GM21529 (cell line): ENCODE measurements around the gene FOXC1.
A peak's percentile ranks its signal among the peaks of the same experiment; 100 is the strongest.

Experiments
- ATAC-seq: cut with Tn5 transposase; IDR thresholded peaks from one replicate; pipeline ENCODE4 v1.9.1; 2021; ENCODE audit not compliant: unreplicated experiment

FOXC1 gene

GRCh38 chr6:1609648-1610496 lies at the start of gene FOXC1:
FOXC1 (plus strand) TSS chr6:1609915; CDS start chr6:1610446, 531 bp downstream.
- peak; percentile 55 for ATAC-seq

DNA sequence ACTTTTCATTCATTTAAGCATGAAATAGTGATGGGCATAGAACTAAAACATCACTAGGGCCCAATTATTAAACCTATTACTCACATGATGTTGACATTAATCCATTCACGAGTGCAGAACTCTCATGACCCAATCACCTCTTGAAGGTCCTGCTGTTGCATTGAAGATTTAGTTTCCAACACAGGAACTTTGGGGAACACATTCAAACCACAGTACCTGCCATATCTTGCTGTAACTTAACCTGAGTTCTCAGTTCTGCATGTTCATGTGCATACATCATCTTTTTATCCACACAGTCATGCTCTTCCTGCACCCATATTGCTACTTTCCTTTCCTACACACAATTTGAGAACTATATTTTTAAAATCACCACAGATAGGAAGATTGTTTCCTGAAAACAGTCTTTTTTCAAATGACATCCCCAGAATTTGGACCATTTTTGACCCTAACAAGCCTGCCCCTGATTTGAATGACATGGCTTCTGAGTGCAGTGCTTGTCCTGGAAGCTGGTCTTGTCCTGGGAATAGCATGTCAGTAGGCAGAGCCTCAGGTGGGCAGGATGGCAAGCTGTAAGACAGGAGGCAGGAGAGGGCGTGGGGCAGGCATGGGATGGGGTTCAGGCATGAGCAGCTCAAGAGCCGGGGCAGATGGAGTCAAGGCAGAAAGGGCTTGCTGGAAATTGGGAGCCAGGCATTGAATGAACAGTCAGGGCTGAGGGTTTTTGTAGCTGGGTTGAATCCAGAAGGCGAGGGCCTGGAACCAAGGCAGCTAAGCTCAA lies 49.2 kb upstream of the FOXC1 start:
- no peak for ATAC-seq

GRCh38 chr6:1561355-1561754 lies 48.4 kb upstream of the FOXC1 start:
- no peak for ATAC-seq

DNA sequence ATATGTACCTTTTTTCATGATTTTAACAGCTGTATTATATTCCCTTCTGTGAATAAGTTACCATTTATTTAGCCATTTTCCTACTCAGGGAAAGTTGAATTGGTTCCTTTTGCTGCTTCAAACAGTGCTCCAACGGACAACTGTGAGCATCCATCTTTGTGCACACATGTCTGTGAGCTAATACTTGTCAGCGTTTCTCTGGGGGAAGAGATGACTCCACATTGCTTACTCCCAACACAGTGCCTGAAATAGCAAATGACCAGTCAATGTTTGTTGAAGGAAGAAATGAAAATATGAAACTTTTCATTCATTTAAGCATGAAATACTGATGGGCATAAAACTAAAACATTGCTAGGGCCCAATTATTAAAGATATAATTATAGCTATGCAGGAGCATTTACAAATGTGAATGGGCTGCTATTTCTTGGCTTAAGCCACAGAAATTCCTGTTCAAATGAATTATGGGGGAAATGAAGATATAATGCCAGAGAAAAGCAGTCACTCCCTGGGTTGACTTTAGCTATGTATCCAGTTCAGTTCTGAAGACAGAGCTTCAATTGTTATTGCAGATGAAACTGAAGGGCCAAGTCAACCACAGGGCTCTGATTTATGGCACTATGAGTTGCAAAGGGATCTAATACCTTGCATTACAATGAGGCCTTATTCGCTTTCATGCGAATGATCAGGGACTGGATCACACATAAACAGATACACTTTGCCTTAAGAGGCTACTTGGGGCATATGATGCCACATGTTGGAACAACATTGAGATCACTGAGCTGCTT lies 47.4 kb upstream of the FOXC1 start:
- no peak for ATAC-seq

- ATAC-seq, result no peak
Measured at GRCh38 chr6:1569377-1569776, 40.3 kb upstream of the FOXC1 start.

GRCh38 chr6:1570848-1571247 lies 38.9 kb upstream of the FOXC1 start:
- no peak for ATAC-seq

- ATAC-seq, result no peak
Measured at GRCh38 chr6:1572892-1573291, 36.8 kb upstream of the FOXC1 start.

- no peak for ATAC-seq
Measured at GRCh38 chr6:1574083-1574761, 35.5 kb upstream of the FOXC1 start.

- ATAC-seq, result no peak
Measured at GRCh38 chr6:1574890-1575209, 34.9 kb upstream of the FOXC1 start.

DNA sequence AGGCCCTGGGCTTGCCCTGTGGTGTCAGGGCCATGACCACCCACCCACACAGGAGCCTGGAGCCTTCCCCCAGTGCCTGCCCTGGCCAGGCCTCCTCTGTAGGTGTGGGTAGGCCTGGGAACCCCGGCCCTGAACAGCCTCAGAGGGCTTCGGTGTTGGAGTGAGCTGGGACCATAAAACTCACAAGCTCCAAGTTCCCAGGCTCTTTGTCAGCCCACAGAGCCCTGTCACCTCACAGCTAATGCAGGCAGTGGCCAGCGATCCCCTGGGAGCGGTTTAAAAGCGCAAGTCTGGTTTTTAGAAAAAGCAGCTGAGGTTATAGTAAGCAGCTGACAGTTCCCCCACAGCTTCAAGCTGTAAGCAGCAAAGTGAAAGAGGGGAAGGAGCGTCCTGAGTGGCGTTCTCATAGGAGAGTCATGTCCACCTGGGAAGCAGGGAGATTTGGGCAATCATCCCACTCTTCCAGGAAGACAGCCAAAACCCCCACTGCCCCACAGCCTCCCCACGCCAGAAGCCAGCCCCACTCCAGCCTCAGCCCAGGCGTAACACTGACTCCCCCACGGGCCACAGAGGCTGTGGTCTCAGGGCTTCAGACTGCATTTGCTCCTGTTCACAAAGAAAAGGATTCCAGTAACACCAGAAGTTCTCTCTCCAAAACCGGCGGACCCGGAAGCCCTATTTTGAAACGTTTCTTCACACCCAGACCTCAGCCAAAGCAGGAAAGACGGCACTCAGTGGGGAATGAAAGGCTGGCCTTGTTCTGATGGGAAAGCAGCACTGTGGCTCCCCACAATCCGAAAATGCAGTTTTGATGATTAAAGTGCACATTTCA lies 34.3 kb upstream of the FOXC1 start:
- ATAC-seq, result no peak

- ATAC-seq, result no peak
Measured at GRCh38 chr6:1576166-1576565, 33.5 kb upstream of the FOXC1 start.

GRCh38 chr6:1576711-1577110 lies 33.0 kb upstream of the FOXC1 start:
- no peak for ATAC-seq

GRCh38 chr6:1577146-1577680 lies 32.5 kb upstream of the FOXC1 start:
- no peak for ATAC-seq

DNA sequence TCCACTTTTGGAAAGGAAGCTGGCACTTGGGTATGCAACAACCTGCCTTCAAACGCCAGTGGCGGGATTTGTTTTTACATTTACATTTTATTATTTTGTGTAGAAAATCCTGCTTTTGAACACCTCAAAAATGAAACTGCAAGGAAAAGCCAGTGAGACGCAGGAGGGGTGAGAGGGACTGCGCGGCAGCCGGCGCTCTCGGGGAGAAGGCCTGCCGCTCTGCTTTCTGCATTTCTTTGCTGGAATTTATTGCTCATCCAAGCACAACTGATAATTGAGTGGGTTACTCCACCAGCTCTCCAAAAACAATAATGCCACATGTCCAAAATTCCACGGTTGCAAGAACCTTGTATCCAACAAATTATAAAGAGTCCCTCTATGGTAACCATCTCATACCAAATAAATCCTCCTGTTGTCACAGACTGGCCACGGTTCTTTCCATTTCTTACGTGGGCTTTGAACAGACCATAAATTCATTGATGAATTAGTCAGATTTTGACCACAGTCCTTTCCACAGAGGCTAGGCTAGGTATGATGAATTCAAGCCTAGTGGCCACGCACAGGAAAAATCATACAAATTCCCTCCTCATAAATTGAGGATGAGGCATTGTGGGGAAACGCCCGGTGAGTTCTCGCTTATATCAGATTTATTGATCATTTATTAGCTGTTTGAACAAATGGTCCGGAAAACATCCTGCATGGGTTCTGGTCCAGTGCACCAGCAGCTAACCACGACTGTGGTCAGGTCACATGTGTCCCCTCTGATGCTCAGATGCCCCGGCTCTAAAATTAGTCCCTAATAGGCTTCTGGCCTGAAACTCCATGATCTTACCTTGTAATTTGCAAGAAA lies 31.6 kb upstream of the FOXC1 start:
- ATAC-seq, result no peak

DNA sequence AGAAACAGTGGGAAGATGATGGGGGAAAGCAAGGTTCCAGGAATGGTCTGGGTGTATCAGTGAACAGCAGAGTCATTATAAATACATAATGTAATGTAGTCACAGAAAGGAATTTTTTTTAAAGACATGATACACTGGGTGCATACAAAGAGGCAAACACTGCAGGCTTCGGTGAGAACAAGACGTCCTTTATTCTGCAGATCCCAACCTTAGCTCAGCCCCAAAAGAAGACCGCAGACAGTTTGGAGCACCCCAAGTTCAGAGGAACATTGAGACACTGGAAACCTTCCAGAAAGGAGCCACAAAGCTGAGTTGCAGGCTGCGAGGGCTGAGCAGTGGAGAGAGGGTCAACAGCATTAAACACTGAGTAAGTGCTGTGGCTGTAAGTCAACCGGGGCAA lies 30.6 kb upstream of the FOXC1 start:
- no peak for ATAC-seq

GRCh38 chr6:1580109-1580508 lies 29.6 kb upstream of the FOXC1 start:
- no peak for ATAC-seq

DNA sequence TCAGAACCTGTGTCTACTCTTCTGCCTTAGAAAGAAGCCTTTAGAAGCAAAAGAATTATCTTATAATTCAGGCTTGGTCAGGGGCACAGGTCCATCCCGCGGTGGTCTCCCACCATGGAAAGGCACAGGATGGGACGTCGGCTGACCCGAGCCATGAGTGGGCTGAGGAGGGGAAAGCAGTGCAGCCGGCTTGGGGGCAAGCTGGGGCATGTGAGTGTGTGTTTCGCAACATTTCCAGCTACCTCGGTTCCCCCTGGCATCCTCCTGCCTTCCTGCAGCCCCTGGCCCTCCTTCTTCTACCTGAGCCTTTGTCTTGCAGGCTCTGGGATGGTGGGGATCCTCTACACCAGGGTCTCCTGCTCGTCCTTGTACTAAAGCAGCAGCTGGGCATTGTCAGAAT lies 29.1 kb upstream of the FOXC1 start:
- ATAC-seq, result no peak

- no peak for ATAC-seq
Measured at GRCh38 chr6:1581120-1581991, 28.4 kb upstream of the FOXC1 start.
